Measurements from ENCODE around the gene NKIRAS1.

NKIRAS1 gene

GRCh38 chr3:23944007-23944783 lies 27.4 kb upstream of the NKIRAS1 start:
- POLR2A ChIA-PET: interaction anchor here (0.6 to 1.2 kb wide), 3 partner anchors 24 to 27 kb away, joined by 3 read pairs; partner anchors contain the start of genes NKIRAS1 and RPL15
- no peak for DNase-seq (ENCODE audit: low read depth, low spot score)
- CTCF ChIA-PET: no interaction called here
- no peak for TF ChIP-seq CTCF (IDR thresholded peaks at IDR 0.05; ENCODE audit: insufficient read depth, low read length, missing control alignments)
- peak overlapping the region; percentile 77 for H3K4me3 ChIP-seq (ENCODE audit: low read depth, low read length)

DNA sequence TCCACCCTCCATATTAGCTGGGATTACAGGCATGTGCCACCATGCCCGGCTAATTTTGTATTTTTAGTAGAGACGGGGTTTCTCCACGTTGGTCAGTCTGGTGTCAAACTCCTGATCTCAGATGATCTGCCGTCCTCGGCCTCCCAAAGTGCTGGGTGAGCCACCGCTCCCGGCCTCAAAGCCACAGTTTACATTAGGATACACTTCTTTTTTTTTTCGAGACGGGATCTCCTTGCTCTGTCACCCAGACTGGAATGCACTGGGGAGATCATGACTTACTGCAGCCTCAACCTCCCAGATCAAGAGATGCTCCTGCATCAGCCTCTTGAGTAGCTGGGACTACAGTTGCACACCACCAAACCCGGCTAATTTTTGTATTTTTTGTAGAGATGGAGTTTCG lies 25.8 kb upstream of the NKIRAS1 start:
- ChIA-PET CTCF (no interaction called here), POLR2A (no interaction called here)
- TF ChIP-seq CTCF (IDR thresholded peaks at IDR 0.05; ENCODE audit: insufficient read depth, low read length, missing control alignments): no peak
- no peak for DNase-seq (ENCODE audit: low read depth, low spot score)
- no peak overlapping the region for H3K4me3 ChIP-seq (ENCODE audit: low read depth, low read length)

DNA sequence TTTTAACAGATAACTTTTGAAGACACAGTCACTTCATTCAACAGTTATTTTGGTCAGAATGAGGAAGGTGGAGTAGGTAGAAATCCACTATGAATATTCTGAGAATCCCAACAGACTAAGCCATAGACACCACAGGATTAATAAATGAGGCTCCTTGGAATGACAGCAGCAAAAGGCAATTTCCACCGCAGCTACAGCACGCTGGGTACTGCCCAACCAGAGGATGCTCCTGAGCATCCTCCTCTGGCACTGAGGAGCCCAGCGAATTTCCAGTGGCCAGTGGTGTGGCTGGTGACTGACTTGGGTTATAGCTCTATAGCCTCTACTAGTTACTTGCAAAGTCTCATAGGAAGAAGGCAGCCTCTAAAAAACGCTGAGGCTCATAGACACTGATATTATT lies 24.6 kb upstream of the NKIRAS1 start:
- DNase-seq (ENCODE audit: low read depth, low spot score): no peak
- ChIA-PET POLR2A (interaction anchor here (1.9 kb wide), 1 partner anchor 24 kb away, joined by 6 read pairs; the partner anchor contains the start of genes NKIRAS1 and RPL15), CTCF (interaction anchor here (1.8 kb wide), 1 partner anchor 24 kb away, joined by 5 read pairs; the partner anchor contains the start of genes NKIRAS1 and RPL15)
- no peak for TF ChIP-seq CTCF (IDR thresholded peaks at IDR 0.05; ENCODE audit: insufficient read depth, low read length, missing control alignments)
- no peak overlapping the region for H3K4me3 ChIP-seq (ENCODE audit: low read depth, low read length)

DNA sequence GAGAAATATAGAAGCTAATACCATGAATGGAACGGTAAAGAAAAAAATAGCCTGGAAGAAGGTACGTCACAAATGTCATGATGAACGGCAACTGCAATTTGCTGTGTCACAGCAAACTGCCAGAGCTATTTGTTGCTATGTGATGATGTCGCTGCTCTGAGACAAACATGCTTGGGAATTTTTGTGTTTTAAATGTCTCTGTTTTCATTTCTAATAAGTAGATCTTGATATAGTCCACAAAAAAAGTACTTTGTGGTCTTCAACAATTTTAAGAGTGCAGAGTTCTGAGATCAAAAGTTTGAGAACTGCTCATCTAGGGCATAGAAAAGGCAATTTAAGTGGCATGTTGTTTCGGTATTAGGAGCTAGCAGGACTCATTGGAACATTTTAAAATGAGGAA lies 24.0 kb upstream of the NKIRAS1 start:
- ChIA-PET CTCF (interaction anchor here (1.0 to 1.8 kb wide), 2 partner anchors 17 to 23 kb away, joined by 3 to 5 read pairs; partner anchors contain the start of genes NKIRAS1 and RPL15), POLR2A (interaction anchor here (1.9 kb wide), 1 partner anchor 24 kb away, joined by 6 read pairs; the partner anchor contains the start of genes NKIRAS1 and RPL15)
- no peak for TF ChIP-seq CTCF (IDR thresholded peaks at IDR 0.05; ENCODE audit: insufficient read depth, low read length, missing control alignments)
- no peak for DNase-seq (ENCODE audit: low read depth, low spot score)
- no peak overlapping the region for H3K4me3 ChIP-seq (ENCODE audit: low read depth, low read length)

DNA sequence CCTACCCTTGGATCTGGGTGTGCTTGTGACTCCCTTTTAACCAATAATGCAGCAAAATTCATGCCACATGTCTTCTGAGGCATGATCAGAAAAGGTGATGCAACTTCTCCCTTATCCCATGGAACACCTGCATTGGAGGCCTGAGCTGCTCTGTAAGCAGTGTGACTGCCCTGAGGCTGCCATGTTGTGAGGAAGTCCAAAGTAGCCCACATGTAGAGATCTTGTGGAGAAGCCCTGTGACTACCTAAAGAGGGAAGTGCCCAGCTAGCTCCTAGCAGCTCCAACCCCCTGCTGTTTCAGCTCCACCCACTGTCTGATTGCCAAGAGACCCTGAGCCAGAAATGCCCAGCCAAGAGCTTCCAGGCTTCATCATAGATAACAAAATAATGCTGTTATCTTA lies 21.9 kb upstream of the NKIRAS1 start:
- ChIA-PET POLR2A (no interaction called here), CTCF (interaction anchor here (0.8 kb wide), 1 partner anchor 72 kb away, joined by 3 read pairs; no protein-coding TSS in a partner anchor)
- TF ChIP-seq CTCF (IDR thresholded peaks at IDR 0.05; ENCODE audit: insufficient read depth, low read length, missing control alignments): no peak
- DNase-seq (ENCODE audit: low read depth, low spot score): no peak
- no peak overlapping the region for H3K4me3 ChIP-seq (ENCODE audit: low read depth, low read length)

DNA sequence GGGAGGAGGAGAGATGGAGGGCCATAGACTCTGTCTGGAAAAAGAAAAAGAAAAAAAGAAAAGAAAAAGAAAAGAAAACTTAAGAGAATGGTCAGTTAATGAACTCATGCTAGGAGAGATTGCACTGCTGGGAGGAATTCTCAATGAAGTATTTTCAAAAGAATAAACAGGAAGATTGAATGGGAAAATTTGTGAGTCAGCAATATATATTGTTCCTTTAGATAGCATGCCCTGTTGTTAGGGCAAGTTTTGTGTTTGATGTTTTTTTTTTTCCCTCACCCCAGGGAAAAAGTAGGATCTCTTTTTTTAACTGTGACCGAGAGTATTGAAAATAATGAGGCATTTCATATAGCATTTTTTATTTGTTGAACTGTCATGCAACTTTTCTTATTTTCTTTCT lies 20.5 kb upstream of the NKIRAS1 start:
- DNase-seq (ENCODE audit: low read depth, low spot score): no peak
- ChIA-PET CTCF (no interaction called here), POLR2A (no interaction called here)
- no peak overlapping the region for H3K4me3 ChIP-seq (ENCODE audit: low read depth, low read length)
- TF ChIP-seq CTCF (IDR thresholded peaks at IDR 0.05; ENCODE audit: insufficient read depth, low read length, missing control alignments): no peak
